Loucy (cell line): Measurements from ENCODE around the gene SLAMF8.

Experiments
- H2AFZ ChIP-seq: fragments of 200-600 bp; sonication (generic); 2 replicates; pipeline ENCODE4 v1.6.0; 2016; ENCODE audit warnings: antibody characterized with exemption, mild to moderate bottlenecking, low read length, moderate library complexity
- H3F3A ChIP-seq: fragments of 200-600 bp; 2 replicates; pipeline ENCODE4 v1.6.0; 2016; ENCODE audit warnings: antibody characterized with exemption, low read depth, mild to moderate bottlenecking
- H3K27me3 ChIP-seq: fragments of 200-600 bp; sonication (generic); 2 replicates; pipeline ENCODE4 v1.6.1; 2014; ENCODE audit warnings: low read length, mild to moderate bottlenecking; ENCODE audit not compliant: insufficient read depth, poor library complexity, severe bottlenecking
- H3K36me3 ChIP-seq: fragments of 200-600 bp; sonication (generic); 2 replicates; pipeline ENCODE4 v1.6.1; 2016; ENCODE audit warnings: low read length; ENCODE audit not compliant: insufficient read depth
- H3K4me1 ChIP-seq: fragments of 200-600 bp; sonication (generic); 2 replicates; pipeline ENCODE4 v1.5.1; 2014; ENCODE audit warnings: low read length, mild to moderate bottlenecking; ENCODE audit not compliant: insufficient read depth, poor library complexity, severe bottlenecking
- H3K4me2 ChIP-seq: fragments of 200-600 bp; sonication (generic); 2 replicates; pipeline ENCODE4 v1.6.0; 2014; ENCODE audit warnings: antibody characterized with exemption, low read length, low read depth, mild to moderate bottlenecking; ENCODE audit not compliant: poor library complexity, severe bottlenecking
- H3K4me3 ChIP-seq: fragments of 200-600 bp; sonication (generic); 2 replicates; pipeline ENCODE4 v1.5.1; 2014; ENCODE audit warnings: low read length, mild to moderate bottlenecking, mixed read lengths; ENCODE audit not compliant: poor library complexity, severe bottlenecking
- H3K79me2 ChIP-seq: fragments of 200-600 bp; sonication (generic); 2 replicates; pipeline ENCODE4 v1.6.1; 2014; ENCODE audit warnings: low read length; ENCODE audit not compliant: insufficient read depth
- H3K9ac ChIP-seq: fragments of 200-600 bp; sonication (generic); 2 replicates; pipeline ENCODE4 v1.6.0; 2014; ENCODE audit warnings: mild to moderate bottlenecking, low read depth, low read length, moderate library complexity; ENCODE audit not compliant: poor library complexity, severe bottlenecking
- H3K9me2 ChIP-seq: fragments of 200-600 bp; sonication (generic); replicated peaks from 2 replicates; pipeline ENCODE4 v1.6.1; 2016; ENCODE audit warnings: low read depth, low read length, mixed read lengths
- H3K9me3 ChIP-seq: fragments of 200-600 bp; sonication (generic); 2 replicates; pipeline ENCODE4 v1.6.1; 2014; ENCODE audit warnings: mild to moderate bottlenecking, antibody characterized with exemption, low read length, low read depth; ENCODE audit not compliant: insufficient read depth
- H4K20me1 ChIP-seq: fragments of 200-600 bp; sonication (generic); 2 replicates; pipeline ENCODE4 v1.6.0; 2014; ENCODE audit warnings: antibody characterized with exemption, low read length, mild to moderate bottlenecking; ENCODE audit not compliant: insufficient read depth, poor library complexity, severe bottlenecking
- EZH2phosphoT487 ChIP-seq: fragments of 200-600 bp; IDR thresholded peaks from 2 replicates; pipeline ENCODE4 v1.6.1; 2018; ENCODE audit warnings: antibody characterized with exemption, mild to moderate bottlenecking, moderate library complexity, borderline replicate concordance
- TF ChIP-seq, protein P1 (sequence below): fragments of 200-600 bp; sonication (generic); conservative IDR thresholded peaks from 2 replicates; pipeline ENCODE4 v1.5.1; 2014; ENCODE audit warnings: mild to moderate bottlenecking, antibody characterized with exemption, low read length

Gene SLAMF8

DNA sequence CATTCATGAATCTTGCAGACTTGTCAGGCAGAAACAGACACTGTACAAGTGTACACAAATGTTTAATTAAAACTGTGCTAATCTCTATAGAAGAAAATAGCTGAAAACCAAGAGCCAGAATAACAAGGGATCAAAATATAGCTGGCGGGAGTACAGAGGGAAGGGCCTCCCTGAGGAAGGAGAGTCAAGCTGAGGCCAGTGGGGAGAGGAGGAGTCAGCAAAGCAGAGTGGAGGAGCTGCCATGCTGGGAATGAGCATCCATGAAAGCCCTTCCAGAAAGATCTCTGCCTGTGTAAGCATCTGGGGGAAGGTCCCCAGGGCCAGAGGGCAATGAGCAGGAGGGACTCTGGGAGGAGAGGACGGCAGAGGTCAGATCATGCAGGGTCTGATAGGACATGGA, 15.1 kb downstream of the SLAMF8 start:
- H3K27me3 ChIP-seq: no peaks in the 10 kb centered on the region
- peak overlapping the region; percentile 16; the same call in 1 of the 2 replicates for H2AFZ ChIP-seq
- no peak overlapping the region for H3K4me3 ChIP-seq
- no peaks in the 10 kb centered on the region for H3K79me2 ChIP-seq
- H3K4me2 ChIP-seq: no peak overlapping the region
- no peaks in the 10 kb centered on the region for H3K9me2 ChIP-seq
- no peaks in the 10 kb centered on the region for H3F3A ChIP-seq
- peaks cover 17% of the 10 kb centered on the region for H3K4me1 ChIP-seq
- no peaks in the 10 kb centered on the region for H4K20me1 ChIP-seq
- no peaks in the 10 kb centered on the region for H3K9me3 ChIP-seq
- TF ChIP-seq EZH2phosphoT487: no peak
- TF ChIP-seq, protein P1, sequence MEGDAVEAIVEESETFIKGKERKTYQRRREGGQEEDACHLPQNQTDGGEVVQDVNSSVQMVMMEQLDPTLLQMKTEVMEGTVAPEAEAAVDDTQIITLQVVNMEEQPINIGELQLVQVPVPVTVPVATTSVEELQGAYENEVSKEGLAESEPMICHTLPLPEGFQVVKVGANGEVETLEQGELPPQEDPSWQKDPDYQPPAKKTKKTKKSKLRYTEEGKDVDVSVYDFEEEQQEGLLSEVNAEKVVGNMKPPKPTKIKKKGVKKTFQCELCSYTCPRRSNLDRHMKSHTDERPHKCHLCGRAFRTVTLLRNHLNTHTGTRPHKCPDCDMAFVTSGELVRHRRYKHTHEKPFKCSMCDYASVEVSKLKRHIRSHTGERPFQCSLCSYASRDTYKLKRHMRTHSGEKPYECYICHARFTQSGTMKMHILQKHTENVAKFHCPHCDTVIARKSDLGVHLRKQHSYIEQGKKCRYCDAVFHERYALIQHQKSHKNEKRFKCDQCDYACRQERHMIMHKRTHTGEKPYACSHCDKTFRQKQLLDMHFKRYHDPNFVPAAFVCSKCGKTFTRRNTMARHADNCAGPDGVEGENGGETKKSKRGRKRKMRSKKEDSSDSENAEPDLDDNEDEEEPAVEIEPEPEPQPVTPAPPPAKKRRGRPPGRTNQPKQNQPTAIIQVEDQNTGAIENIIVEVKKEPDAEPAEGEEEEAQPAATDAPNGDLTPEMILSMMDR: no peak
- H3K36me3 ChIP-seq: no peaks in the 10 kb centered on the region
- no peak overlapping the region for H3K9ac ChIP-seq

DNA sequence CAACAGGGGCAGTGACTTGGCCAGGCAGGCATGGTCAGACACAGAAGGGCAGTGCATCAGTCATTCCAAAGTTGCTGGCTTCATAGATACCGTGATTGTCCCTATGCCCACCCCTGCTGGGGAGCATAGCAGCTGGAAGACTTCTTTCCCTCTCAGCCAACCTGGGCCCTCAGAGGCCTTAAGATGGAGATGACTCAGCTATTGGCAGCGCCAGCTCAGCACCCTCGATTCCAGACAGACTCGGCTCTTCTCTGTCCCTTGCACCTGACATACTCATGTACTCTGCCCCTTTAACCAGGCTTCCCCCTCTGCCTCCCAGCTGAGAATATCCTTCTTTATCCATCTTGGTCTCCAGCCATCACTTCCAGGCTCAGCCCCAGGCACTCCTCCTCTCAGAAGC, 16.8 kb downstream of the SLAMF8 start:
- Histone ChIP-seq H3F3A (no peaks in the 10 kb centered on the region), H4K20me1 (no peaks in the 10 kb centered on the region), H3K9ac (no peak overlapping the region), H3K4me2 (no peak overlapping the region), H3K4me1 (peaks cover 17% of the 10 kb centered on the region), H3K9me2 (no peaks in the 10 kb centered on the region), H3K27me3 (no peaks in the 10 kb centered on the region), H3K4me3 (no peak overlapping the region), H2AFZ (no peak overlapping the region), H3K9me3 (no peaks in the 10 kb centered on the region), H3K79me2 (no peaks in the 10 kb centered on the region), H3K36me3 (no peaks in the 10 kb centered on the region)
- TF ChIP-seq, protein P1: no peak
- TF ChIP-seq EZH2phosphoT487: no peak

DNA sequence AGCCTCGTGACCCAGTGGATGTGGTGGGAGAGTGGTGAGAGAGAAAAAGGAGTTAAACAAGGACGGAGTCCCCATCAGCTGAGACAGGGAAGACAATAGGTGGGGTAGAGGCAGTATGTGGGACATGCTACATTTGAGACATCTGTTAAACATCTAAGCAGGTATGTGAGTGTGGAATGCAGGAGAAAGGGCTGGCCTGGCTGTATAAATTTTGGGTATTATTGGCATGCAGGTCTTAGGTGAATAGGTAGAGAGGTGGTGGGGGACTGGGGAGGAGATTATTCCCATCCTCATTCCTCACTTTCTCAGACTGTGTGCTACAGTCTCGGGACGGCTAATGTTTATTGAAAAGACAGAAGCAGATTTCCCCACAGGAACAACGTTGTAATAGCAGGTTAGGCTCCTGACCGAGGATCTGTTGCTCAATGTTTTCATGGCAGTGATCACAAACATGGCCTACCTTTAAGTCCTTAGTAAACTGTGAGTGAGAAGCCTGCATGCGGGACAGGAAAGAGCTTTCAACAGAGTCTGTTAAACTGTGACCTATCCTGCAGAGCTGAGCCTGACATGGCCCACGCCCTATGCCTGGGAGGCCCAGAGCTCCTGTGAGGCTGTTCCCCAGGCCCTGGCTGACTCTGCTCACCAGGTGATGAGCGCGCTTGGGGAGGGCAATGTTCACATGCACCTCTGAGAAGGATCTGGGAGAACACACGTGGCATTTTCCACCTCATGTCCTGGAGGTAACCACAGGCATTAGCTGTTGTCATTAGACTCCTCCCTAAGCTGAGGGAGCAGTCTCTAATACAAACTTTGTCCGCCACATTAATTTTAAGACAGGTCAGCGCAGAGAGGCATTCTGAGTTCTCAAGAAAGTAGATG, 19.3 kb downstream of the SLAMF8 start:
- Histone ChIP-seq H3K9me3 (no peaks in the 10 kb centered on the region), H3F3A (no peaks in the 10 kb centered on the region), H3K4me1 (peaks cover 13% of the 10 kb centered on the region), H3K79me2 (no peaks in the 10 kb centered on the region), H3K4me3 (no peak overlapping the region), H3K36me3 (no peaks in the 10 kb centered on the region), H3K27me3 (no peaks in the 10 kb centered on the region), H3K9me2 (no peaks in the 10 kb centered on the region), H2AFZ (no peak overlapping the region), H3K4me2 (no peak overlapping the region), H4K20me1 (no peaks in the 10 kb centered on the region), H3K9ac (no peak overlapping the region)
- no peak for TF ChIP-seq EZH2phosphoT487
- TF ChIP-seq, protein P1: no peak
